Hypothalamus (tissue), 51 donors: Measurements from ENCODE around the gene OSBPL3.
"Not testable (repeated sequence)": the region's sequence is repeated elsewhere in the genome, so short reads cannot be mapped to it uniquely, and the experiment has no call there.

ENCODE experiments used
- DNase-seq, 51 donors: peaks; one replicate each; lab custom pipeline; 2025; lab: John Stamatoyannopoulos, UW

Gene OSBPL3

GRCh38 chr7:24802300-24802699 is 177.7 kb downstream of the OSBPL3 start:
- no peak for DNase-seq

- no peak for DNase-seq
Observed at GRCh38 chr7:24801883-24802282, 178.1 kb downstream of the OSBPL3 start.

GRCh38 chr7:24800667-24801066 is 179.3 kb downstream of the OSBPL3 start:
- no peak for DNase-seq

- DNase-seq, result no peak
Observed at GRCh38 chr7:24800073-24800472, 179.9 kb downstream of the OSBPL3 start.

GRCh38 chr7:24799506-24799905 is 180.5 kb downstream of the OSBPL3 start:
- no peak for DNase-seq

GRCh38 chr7:24798261-24798660 is 181.7 kb downstream of the OSBPL3 start:
- no peak for DNase-seq

- DNase-seq, result no peak
Observed at GRCh38 chr7:24797270-24797669, 182.7 kb downstream of the OSBPL3 start.

- no peak for DNase-seq
Observed at GRCh38 chr7:24795407-24795767, 184.6 kb downstream of the OSBPL3 start.

GRCh38 chr7:24794751-24795406 is 185.1 kb downstream of the OSBPL3 start:
- not testable (repeated sequence) for DNase-seq

- DNase-seq, result no peak
Observed at GRCh38 chr7:24793982-24794648, 185.9 kb downstream of the OSBPL3 start.

- DNase-seq, result no peak
Observed at GRCh38 chr7:24788961-24789576, 190.9 kb downstream of the OSBPL3 start.

- no peak for DNase-seq
Observed at GRCh38 chr7:24788075-24788474, 191.9 kb downstream of the OSBPL3 start.

GRCh38 chr7:24786941-24787340 is 193.0 kb downstream of the OSBPL3 start:
- peak in 5 of 51 donors; percentile 2 to 46 (median 16) for DNase-seq

GRCh38 chr7:24786306-24786705 is 193.7 kb downstream of the OSBPL3 start:
- DNase-seq, result no peak

- DNase-seq, result no peak
Observed at GRCh38 chr7:24784277-24784676, 195.7 kb downstream of the OSBPL3 start.

GRCh38 chr7:24783698-24784097 is 196.3 kb downstream of the OSBPL3 start:
- no peak for DNase-seq

- DNase-seq, result peak in 16 of 51 donors; percentile 2 to 19 (median 6)
Observed at GRCh38 chr7:24781106-24781505, 198.9 kb downstream of the OSBPL3 start.

GRCh38 chr7:24779283-24779655 is 200.7 kb downstream of the OSBPL3 start:
- DNase-seq, result no peak

GRCh38 chr7:24778543-24779282 is 201.3 kb downstream of the OSBPL3 start:
- DNase-seq, result peak in 15 of 51 donors; percentile 4 to 28 (median 15)

- DNase-seq, result no peak
Observed at GRCh38 chr7:24777806-24778205, 202.2 kb downstream of the OSBPL3 start.

- DNase-seq, result no peak
Observed at GRCh38 chr7:24773646-24774045, 206.3 kb downstream of the OSBPL3 start.
